Jurkat, Clone E6-1 (cell line): ENCODE measurements around the gene AMPD3.

Experiments
- DNase-seq: peaks from one replicate; pipeline ENCODE4 v3.0.0-alpha.2; 2011; ENCODE audit warnings: low read depth, low spot score
- H3K4me3 ChIP-seq: 2 replicates; pipeline ENCODE4 v1.5.1; 2011; ENCODE audit warnings: mild to moderate bottlenecking, low read length, control low read depth, moderate library complexity

Gene AMPD3

GRCh38 chr11:10550503-10551289 lies 95.6 kb downstream of the AMPD3 start:
- H3K4me3 ChIP-seq = no peak overlapping the region

GRCh38 chr11:10551290-10551592 lies 96.2 kb downstream of the AMPD3 start:
- no peak overlapping the region for H3K4me3 ChIP-seq
- DNase-seq = no peak

More at GRCh38 chr11:10550503-10551289, 95.6 kb downstream of the AMPD3 start:
- DNase-seq = no peak

- H3K4me3 ChIP-seq = no peak overlapping the region
- no peak for DNase-seq
Observed at GRCh38 chr11:10551845-10552352, 96.8 kb downstream of the AMPD3 start.

GRCh38 chr11:10556590-10556989 lies 101.5 kb downstream of the AMPD3 start:
- H3K4me3 ChIP-seq = no peak overlapping the region
- no peak for DNase-seq
